Psoas muscle (tissue), 8 donors: ENCODE data around the gene IPO9. TPM values are rescaled to one million over a fixed set of nuclear protein-coding genes. Genes with fewer than 3 reads are reported as not detected.

Experiments used
- ATAC-seq, 4 donors: fragments of 200-7000 bp; cut with Tn5 transposase; one replicate each; pipeline ENCODE4 v1.9.1; 2020; ENCODE audit warnings: moderate library complexity in 3 of 4, mild to moderate bottlenecking in 2 of 4
- DNase-seq, 2 donors: peaks; one replicate each; pipeline ENCODE4 v3.0.0-alpha.2; 2020
- H3K27ac ChIP-seq: fragments of 200-600 bp; one replicate; pipeline ENCODE4 v1.8.0; 2022
- H3K27me3 ChIP-seq, 3 donors: fragments of 200-600 bp in 1 of 3; one replicate each; pipeline versions ENCODE4 v1.6.1 to v1.8.0; 2013 to 2022; ENCODE audit warnings: low read length in 2 of 3, mild to moderate bottlenecking in 2 of 3, moderate library complexity in 1 of 3; ENCODE audit not compliant: insufficient read depth in 3 of 3
- H3K36me3 ChIP-seq, 2 donors: fragments of 200-600 bp in 1 of 2; one replicate each; pipeline versions ENCODE4 v1.6.1 to v1.8.0; 2013 to 2022; ENCODE audit warnings: low read depth in 1 of 2, mild to moderate bottlenecking in 1 of 2, moderate library complexity in 1 of 2; ENCODE audit not compliant: insufficient read depth in 1 of 2
- H3K4me1 ChIP-seq: fragments of 200-600 bp; one replicate; pipeline ENCODE4 v1.8.0; 2022
- H3K4me3 ChIP-seq: fragments of 200-600 bp; one replicate; pipeline ENCODE4 v1.8.0; 2022; ENCODE audit warnings: mild to moderate bottlenecking
- H3K9me3 ChIP-seq: fragments of 200-600 bp; one replicate; pipeline ENCODE4 v1.8.0; 2022
- WGBS, 3 donors: extraction: QIAGEN DNeasy Blood & Tissue Kit; methylation state at CpG; one replicate each; pipeline versions ENCODE4 v1.1.6 to v1.1.7; 2013; 5-methylcytosine and 5-hydroxymethylcytosine counted together
- intact Hi-C, 2 donors: fragments of 100-400 bp; cut with DNase I; formaldehyde crosslinking; loops; one replicate each; pipeline versions ENCODE4 v1.11.0 to v1.14.2; 2022
- polyA plus RNA-seq, 3 donors: library from polyadenylated mRNA; stranded (reverse); fragments of 200-250 nt; gene quantifications; one replicate each; pipeline ENCODE4 v1.2.3, GENCODE V29; 2013
- total RNA-seq, 4 donors: library from RNA; stranded (reverse); fragmentation: NEBNext Ultra II Directional in 2 of 4; extraction: Animal tissue kit (Norgen Biotek cat#: 25700) in 2 of 4; gene quantifications; one replicate each; pipeline versions ENCODE4 v1.2.1 to v1.2.4, GENCODE V29; 2021 to 2023
- TF ChIP-seq, protein P1 (sequence below): fragments of 200-600 bp; IDR thresholded peaks from one replicate; pipeline ENCODE4 v1.8.0; 2022; ENCODE audit warnings: antibody characterized with exemption
- donor health status: healthy with polysubstance abuse.
- donor health status: DM: no; HTN: no; CAD: no; lungs with moderate emphysema.
- donor health status: Bipolar disorder and iron deficiency.
- donor health status: healthy.
- donor health status: DM: yes; HTN: yes; CAD: no.
- donor health status: DM: no; HTN: no; CAD: no.
- donor health status: DM: no; HTN: no; CAD: no.
- donor health status: DM: yes; HTN: yes; CAD: no.

IPO9 gene
- total and polyA plus RNA-seq, 7 donors, result 6.6 to 26.9 (median 20.1) TPM

DNA sequence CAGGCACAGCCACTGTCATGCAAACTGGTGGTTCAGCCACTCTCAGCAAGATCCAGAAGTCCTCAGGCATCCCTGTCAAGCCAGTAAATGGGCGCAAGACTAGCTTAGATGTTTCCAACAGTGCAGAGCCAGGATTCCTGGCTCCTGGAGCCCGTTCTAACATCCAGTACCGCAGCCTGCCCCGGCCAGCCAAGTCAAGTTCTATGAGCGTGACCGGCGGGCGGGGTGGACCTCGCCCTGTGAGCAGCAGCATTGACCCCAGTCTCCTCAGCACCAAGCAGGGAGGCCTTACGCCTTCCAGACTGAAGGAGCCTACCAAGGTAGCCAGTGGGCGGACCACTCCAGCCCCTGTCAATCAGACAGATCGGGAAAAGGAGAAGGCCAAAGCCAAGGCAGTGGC, 46.6 kb upstream of the IPO9 start:
- intact Hi-C loops, result loop anchor here in 1 of 2 donors (5.0 kb wide), 1 partner anchor 40 kb away; no protein-coding TSS in a partner anchor
- Histone ChIP-seq H3K4me3 (no peak overlapping the region), H3K27ac (no peak overlapping the region), H3K9me3 (no peaks in the 10 kb centered on the region), H3K4me1 (peaks cover 6% of the 10 kb centered on the region), H3K36me3 (peaks cover 0 to 22% of the 10 kb centered on the region in 2 donors), H3K27me3 (no peaks in the 10 kb centered on the region)
- ATAC-seq (no peak), DNase-seq (no peak)
- WGBS, 3 donors, result 80 to 95% (median 84%) methylated on average over 12 of the region's 12 CpGs
- TF ChIP-seq, protein P1, sequence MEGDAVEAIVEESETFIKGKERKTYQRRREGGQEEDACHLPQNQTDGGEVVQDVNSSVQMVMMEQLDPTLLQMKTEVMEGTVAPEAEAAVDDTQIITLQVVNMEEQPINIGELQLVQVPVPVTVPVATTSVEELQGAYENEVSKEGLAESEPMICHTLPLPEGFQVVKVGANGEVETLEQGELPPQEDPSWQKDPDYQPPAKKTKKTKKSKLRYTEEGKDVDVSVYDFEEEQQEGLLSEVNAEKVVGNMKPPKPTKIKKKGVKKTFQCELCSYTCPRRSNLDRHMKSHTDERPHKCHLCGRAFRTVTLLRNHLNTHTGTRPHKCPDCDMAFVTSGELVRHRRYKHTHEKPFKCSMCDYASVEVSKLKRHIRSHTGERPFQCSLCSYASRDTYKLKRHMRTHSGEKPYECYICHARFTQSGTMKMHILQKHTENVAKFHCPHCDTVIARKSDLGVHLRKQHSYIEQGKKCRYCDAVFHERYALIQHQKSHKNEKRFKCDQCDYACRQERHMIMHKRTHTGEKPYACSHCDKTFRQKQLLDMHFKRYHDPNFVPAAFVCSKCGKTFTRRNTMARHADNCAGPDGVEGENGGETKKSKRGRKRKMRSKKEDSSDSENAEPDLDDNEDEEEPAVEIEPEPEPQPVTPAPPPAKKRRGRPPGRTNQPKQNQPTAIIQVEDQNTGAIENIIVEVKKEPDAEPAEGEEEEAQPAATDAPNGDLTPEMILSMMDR, result no peak

- WGBS, 3 donors, result 82 to 85% (median 82%) methylated on average over 2 of the region's 2 CpGs
- H3K4me1 ChIP-seq, result peaks cover 3% of the 10 kb centered on the region
- no peak for ATAC-seq
- H3K36me3 ChIP-seq, result peaks cover 0 to 29% of the 10 kb centered on the region in 2 donors
- TF ChIP-seq, protein P1, result no peak
- no peak for DNase-seq
- H3K4me3 ChIP-seq, result no peak overlapping the region
- intact Hi-C loops, result loop anchor here in 1 of 2 donors (5.0 kb wide), 1 partner anchor 41 kb away; no protein-coding TSS in a partner anchor
- H3K27ac ChIP-seq, result no peak overlapping the region
- no peaks in the 10 kb centered on the region for H3K27me3 ChIP-seq
- no peaks in the 10 kb centered on the region for H3K9me3 ChIP-seq
These were observed 45.9 kb upstream of the IPO9 start for GRCh38 chr1:201783058-201783457.

- DNase-seq (no peak), ATAC-seq (no peak)
- intact Hi-C loops, result loop anchor here in 1 of 2 donors (5.0 kb wide), 1 partner anchor 41 kb away; no protein-coding TSS in a partner anchor
- Histone ChIP-seq H3K36me3 (peaks cover 0 to 31% of the 10 kb centered on the region in 2 donors), H3K27ac (no peak overlapping the region), H3K4me3 (no peak overlapping the region), H3K27me3 (peaks cover 0 to 4% (median 0%) of the 10 kb centered on the region in 3 donors), H3K9me3 (no peaks in the 10 kb centered on the region), H3K4me1 (no peaks in the 10 kb centered on the region)
- TF ChIP-seq, protein P1, result no peak
- WGBS, 3 donors, result 86 to 89% (median 87%) methylated on average over 6 of the region's 6 CpGs
These were observed 45.4 kb upstream of the IPO9 start for GRCh38 chr1:201783572-201783971.

- Histone ChIP-seq H3K4me1 (peaks cover 9% of the 10 kb centered on the region), H3K27ac (no peak overlapping the region), H3K36me3 (peaks cover 0 to 35% of the 10 kb centered on the region in 2 donors), H3K4me3 (no peak overlapping the region), H3K27me3 (peaks cover 0 to 7% (median 0%) of the 10 kb centered on the region in 3 donors), H3K9me3 (no peaks in the 10 kb centered on the region)
- TF ChIP-seq, protein P1, result no peak
- WGBS, 3 donors, result 84 to 90% (median 89%) methylated on average over 2 of the region's 2 CpGs
- DNase-seq (no peak), ATAC-seq (no peak)
- intact Hi-C loops, result no loop called here
These were observed 43.7 kb upstream of the IPO9 start for GRCh38 chr1:201785291-201785690.

GRCh38 chr1:201786824-201787223, 42.1 kb upstream of the IPO9 start:
- Histone ChIP-seq H3K36me3 (peaks cover 0 to 35% of the 10 kb centered on the region in 2 donors), H3K4me1 (peaks cover 19% of the 10 kb centered on the region), H3K27ac (no peak overlapping the region), H3K27me3 (peaks cover 0 to 12% (median 0%) of the 10 kb centered on the region in 3 donors), H3K4me3 (no peak overlapping the region), H3K9me3 (no peaks in the 10 kb centered on the region)
- intact Hi-C loops, result no loop called here
- WGBS, 3 donors, result 33 to 51% (median 34%) methylated on average over 5 of the region's 5 CpGs
- TF ChIP-seq, protein P1, result no peak
- ATAC-seq (peak in 3 of 4 donors; percentile 52 to 69 (median 64)), DNase-seq (peak; percentile 52 to 62)
